Measurements from ENCODE around the gene OSBP2. TPM values are rescaled to one million over a fixed set of nuclear protein-coding genes. Genes with fewer than 3 reads are reported as not detected.

OSBP2 gene
- total and polyA plus RNA-seq, 10 donors = 0.38 to 41.4 (median 6.5) TPM

GRCh38 chr22:30695871-30696655, 1.4 kb downstream of the OSBP2 start:
- H3K4me1 ChIP-seq = peaks cover 0 to 23% (median 18%) of the 10 kb centered on the region in 6 donors
- DNase-seq = peak; percentile 8
- H3K27me3 ChIP-seq (replicated peaks in 1 of 7) = peaks cover 0 to 33% (median 0%) of the 10 kb centered on the region in 7 donors
- intact Hi-C loops (cut with DNase I; ENCODE audit: low total_unique reads) = no loop called here
- 79 to 92% (median 88%) methylated on average over 6 to 7 of the region's 7 CpGs for WGBS, 5 donors
- H3K36me3 ChIP-seq = no peaks in the 10 kb centered on the region
- H3K4me3 ChIP-seq = peak overlapping the region in 5 of 8 donors; percentile 36 to 84 (median 63)
- H3K27ac ChIP-seq = peak overlapping the region in 1 of 8 donors; percentile 82
- no peaks in the 10 kb centered on the region for H3K9me3 ChIP-seq
- TF ChIP-seq POLR2AphosphoS5 (IDR thresholded peaks at IDR 0.05) (no peak), CTCF (IDR thresholded peaks at IDR 0.05 in 8 of 11, conservative IDR thresholded peaks at IDR 0.05 in 3 of 11) (no peak), POLR2A (IDR thresholded peaks at IDR 0.05) (no peak)

DNA sequence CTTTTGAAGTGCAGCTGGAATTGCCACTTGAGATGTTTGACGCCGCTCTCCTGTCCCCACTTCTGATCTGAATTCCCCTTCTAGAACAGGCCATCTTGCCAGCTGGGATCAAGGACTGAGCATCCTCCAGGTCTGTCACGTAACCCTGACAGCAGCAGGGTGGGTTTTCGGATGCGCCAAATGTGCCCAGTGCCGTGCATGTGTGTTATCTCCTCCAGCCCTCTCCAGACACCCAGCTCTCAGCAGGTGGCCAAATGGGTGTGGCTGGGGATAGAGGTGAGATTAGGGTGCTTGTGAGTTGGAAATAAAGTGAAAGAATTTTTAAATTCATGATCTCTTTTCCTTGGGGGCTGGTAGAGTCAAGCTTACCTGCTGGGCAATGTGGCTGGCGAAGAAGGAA, 3.3 kb downstream of the OSBP2 start:
- WGBS, 5 donors = 91 to 97% (median 94%) methylated on average over 7 of the region's 7 CpGs
- peak; percentile 28 for DNase-seq
- Histone ChIP-seq H3K27me3 (replicated peaks in 1 of 7) (peaks cover 0 to 32% (median 0%) of the 10 kb centered on the region in 7 donors), H3K27ac (no peak overlapping the region), H3K4me1 (peaks cover 0 to 23% (median 18%) of the 10 kb centered on the region in 6 donors), H3K36me3 (no peaks in the 10 kb centered on the region), H3K9me3 (no peaks in the 10 kb centered on the region), H3K4me3 (no peak overlapping the region)
- TF ChIP-seq CTCF (IDR thresholded peaks at IDR 0.05 in 8 of 11, conservative IDR thresholded peaks at IDR 0.05 in 3 of 11) (no peak), POLR2AphosphoS5 (IDR thresholded peaks at IDR 0.05) (no peak), POLR2A (IDR thresholded peaks at IDR 0.05) (no peak)
- intact Hi-C loops (cut with DNase I; ENCODE audit: low total_unique reads) = no loop called here

- 92 to 100% (median 100%) methylated on average over 1 of the region's 1 CpG for WGBS, 5 donors
- Histone ChIP-seq H3K4me1 (peaks cover 0 to 7% (median 0%) of the 10 kb centered on the region in 6 donors), H3K36me3 (no peaks in the 10 kb centered on the region), H3K9me3 (no peaks in the 10 kb centered on the region), H3K27ac (no peak overlapping the region), H3K27me3 (replicated peaks in 1 of 7) (no peaks in the 10 kb centered on the region), H3K4me3 (no peak overlapping the region)
- intact Hi-C loops (cut with DNase I; ENCODE audit: low total_unique reads) = no loop called here
- peak; percentile 35 for DNase-seq
- TF ChIP-seq CTCF (IDR thresholded peaks at IDR 0.05 in 8 of 11, conservative IDR thresholded peaks at IDR 0.05 in 3 of 11) = no peak
- no peak for TF ChIP-seq POLR2AphosphoS5 (IDR thresholded peaks at IDR 0.05)
- no peak for TF ChIP-seq POLR2A (IDR thresholded peaks at IDR 0.05)
These were observed 7.2 kb downstream of the OSBP2 start for GRCh38 chr22:30701872-30702271.

DNA sequence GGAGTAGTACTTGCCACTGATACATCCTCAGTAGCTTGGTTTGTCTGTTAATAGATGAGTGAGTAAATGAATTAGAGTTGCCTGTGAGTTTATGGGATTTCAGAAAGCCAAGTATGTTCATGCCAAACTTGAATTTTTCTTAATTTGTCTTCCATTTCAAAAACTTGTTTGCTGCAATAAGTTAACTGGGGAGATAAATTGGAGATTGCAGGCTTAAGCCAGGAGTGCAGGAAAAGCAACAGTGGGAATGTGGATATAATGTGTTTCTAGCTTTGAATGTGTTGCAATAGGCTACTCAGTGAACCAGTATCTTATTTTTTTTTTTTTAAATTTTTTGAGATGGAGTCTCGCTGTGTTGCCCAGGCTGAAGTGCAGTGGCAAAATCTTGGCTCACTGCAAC, 8.2 kb downstream of the OSBP2 start:
- H3K36me3 ChIP-seq = no peaks in the 10 kb centered on the region
- 85 to 100% (median 100%) methylated on average over 1 of the region's 1 CpG for WGBS, 5 donors
- H3K27me3 ChIP-seq (replicated peaks in 1 of 7) = no peaks in the 10 kb centered on the region
- no peak for DNase-seq
- no peaks in the 10 kb centered on the region for H3K9me3 ChIP-seq
- TF ChIP-seq POLR2AphosphoS5 (IDR thresholded peaks at IDR 0.05) (no peak), POLR2A (IDR thresholded peaks at IDR 0.05) (no peak), CTCF (IDR thresholded peaks at IDR 0.05 in 8 of 11, conservative IDR thresholded peaks at IDR 0.05 in 3 of 11) (no peak)
- intact Hi-C loops (cut with DNase I; ENCODE audit: low total_unique reads) = no loop called here
- no peak overlapping the region for H3K4me3 ChIP-seq
- peaks cover 0 to 7% (median 0%) of the 10 kb centered on the region in 6 donors for H3K4me1 ChIP-seq
- H3K27ac ChIP-seq = no peak overlapping the region
